Measurements from ENCODE around the gene NPAS4. TPM values are rescaled to one million over a fixed set of nuclear protein-coding genes. Genes with fewer than 3 reads are reported as not detected.
A peak's percentile ranks its signal among the peaks of the same experiment; 100 is the strongest.

NPAS4 gene
- total and polyA plus RNA-seq, 9 of the 15 experiments (the other 6 are each of a cell fraction or from before 2014, with no cell fraction given): not detected

DNA sequence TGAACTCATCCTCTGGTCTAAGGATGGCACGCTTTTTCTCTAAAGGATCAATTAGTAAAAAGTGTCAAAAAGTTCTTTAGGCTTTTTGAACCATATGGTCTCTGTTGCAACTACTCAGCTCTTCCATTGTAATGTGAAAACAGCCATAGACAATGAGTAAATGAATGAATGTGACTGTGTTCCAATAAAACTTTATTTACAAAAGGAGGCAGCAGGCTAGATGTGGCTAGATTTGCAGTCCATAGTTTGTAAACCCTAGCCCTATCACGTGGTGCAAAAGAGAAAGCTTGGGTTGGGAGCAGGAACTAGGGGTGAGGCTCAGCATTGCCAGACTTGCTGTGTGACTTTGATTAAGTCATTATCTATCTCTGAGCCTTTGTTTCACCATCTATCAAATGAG is 5.4 kb upstream of the NPAS4 start (continued):
- TF ChIP-seq, protein P1, sequence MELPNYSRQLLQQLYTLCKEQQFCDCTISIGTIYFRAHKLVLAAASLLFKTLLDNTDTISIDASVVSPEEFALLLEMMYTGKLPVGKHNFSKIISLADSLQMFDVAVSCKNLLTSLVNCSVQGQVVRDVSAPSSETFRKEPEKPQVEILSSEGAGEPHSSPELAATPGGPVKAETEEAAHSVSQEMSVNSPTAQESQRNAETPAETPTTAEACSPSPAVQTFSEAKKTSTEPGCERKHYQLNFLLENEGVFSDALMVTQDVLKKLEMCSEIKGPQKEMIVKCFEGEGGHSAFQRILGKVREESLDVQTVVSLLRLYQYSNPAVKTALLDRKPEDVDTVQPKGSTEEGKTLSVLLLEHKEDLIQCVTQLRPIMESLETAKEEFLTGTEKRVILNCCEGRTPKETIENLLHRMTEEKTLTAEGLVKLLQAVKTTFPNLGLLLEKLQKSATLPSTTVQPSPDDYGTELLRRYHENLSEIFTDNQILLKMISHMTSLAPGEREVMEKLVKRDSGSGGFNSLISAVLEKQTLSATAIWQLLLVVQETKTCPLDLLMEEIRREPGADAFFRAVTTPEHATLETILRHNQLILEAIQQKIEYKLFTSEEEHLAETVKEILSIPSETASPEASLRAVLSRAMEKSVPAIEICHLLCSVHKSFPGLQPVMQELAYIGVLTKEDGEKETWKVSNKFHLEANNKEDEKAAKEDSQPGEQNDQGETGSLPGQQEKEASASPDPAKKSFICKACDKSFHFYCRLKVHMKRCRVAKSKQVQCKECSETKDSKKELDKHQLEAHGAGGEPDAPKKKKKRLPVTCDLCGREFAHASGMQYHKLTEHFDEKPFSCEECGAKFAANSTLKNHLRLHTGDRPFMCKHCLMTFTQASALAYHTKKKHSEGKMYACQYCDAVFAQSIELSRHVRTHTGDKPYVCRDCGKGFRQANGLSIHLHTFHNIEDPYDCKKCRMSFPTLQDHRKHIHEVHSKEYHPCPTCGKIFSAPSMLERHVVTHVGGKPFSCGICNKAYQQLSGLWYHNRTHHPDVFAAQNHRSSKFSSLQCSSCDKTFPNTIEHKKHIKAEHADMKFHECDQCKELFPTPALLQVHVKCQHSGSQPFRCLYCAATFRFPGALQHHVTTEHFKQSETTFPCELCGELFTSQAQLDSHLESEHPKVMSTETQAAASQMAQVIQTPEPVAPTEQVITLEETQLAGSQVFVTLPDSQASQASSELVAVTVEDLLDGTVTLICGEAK (IDR thresholded peaks at IDR 0.05): peak; percentile 94
- TF ChIP-seq, protein P1 (CRISPR knock-in tag; IDR thresholded peaks at IDR 0.05): peak; percentile 91
- TF ChIP-seq, protein P2, sequence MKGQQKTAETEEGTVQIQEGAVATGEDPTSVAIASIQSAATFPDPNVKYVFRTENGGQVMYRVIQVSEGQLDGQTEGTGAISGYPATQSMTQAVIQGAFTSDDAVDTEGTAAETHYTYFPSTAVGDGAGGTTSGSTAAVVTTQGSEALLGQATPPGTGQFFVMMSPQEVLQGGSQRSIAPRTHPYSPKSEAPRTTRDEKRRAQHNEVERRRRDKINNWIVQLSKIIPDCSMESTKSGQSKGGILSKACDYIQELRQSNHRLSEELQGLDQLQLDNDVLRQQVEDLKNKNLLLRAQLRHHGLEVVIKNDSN (CRISPR knock-in tag; IDR thresholded peaks at IDR 0.05): 0 out of 2 replicates have a peak, but pooled peaks have one; percentile 23
